Epithelial cell of esophagus (primary cell): Measurements from ENCODE around the gene UPK1A.
A peak's percentile ranks its signal among the peaks of the same experiment; 100 is the strongest.

ENCODE experiments used
- DNase-seq: peaks from one replicate; pipeline ENCODE4 v3.0.0; 2010; ENCODE audit warnings: low read depth
- H3K4me3 ChIP-seq: 2 replicates; pipeline ENCODE4 v1.5.1; 2011; ENCODE audit warnings: mild to moderate bottlenecking, low read length, control low read depth
- CTCF ChIP-seq: IDR thresholded peaks from 2 replicates; pipeline ENCODE4 v1.5.1; 2011; ENCODE audit warnings: low read depth, mild to moderate bottlenecking, low read length, control low read depth, inconsistent platforms; ENCODE audit not compliant: insufficient read depth; ENCODE audit errors: missing control alignments

The UPK1A gene

GRCh38 chr19:35718345-35719041 is 52.2 kb downstream of the UPK1A start:
- peak; percentile 35 for DNase-seq
- TF ChIP-seq CTCF: no peak

GRCh38 chr19:35719402-35720162 is 53.3 kb downstream of the UPK1A start:
- no peak for TF ChIP-seq CTCF
- DNase-seq: no peak
- peak overlapping the region; percentile 86 for H3K4me3 ChIP-seq

More at GRCh38 chr19:35718345-35719041, 52.2 kb downstream of the UPK1A start:
- peak overlapping the region; percentile 86 for H3K4me3 ChIP-seq

GRCh38 chr19:35720163-35720524 is 53.8 kb downstream of the UPK1A start:
- H3K4me3 ChIP-seq: no peak overlapping the region
- DNase-seq: no peak
- TF ChIP-seq CTCF: no peak

GRCh38 chr19:35720648-35721047 is 54.3 kb downstream of the UPK1A start:
- TF ChIP-seq CTCF: no peak
- no peak overlapping the region for H3K4me3 ChIP-seq
- no peak for DNase-seq

GRCh38 chr19:35721374-35721773 is 55.1 kb downstream of the UPK1A start:
- no peak overlapping the region for H3K4me3 ChIP-seq
- DNase-seq: no peak
- no peak for TF ChIP-seq CTCF

- no peak for DNase-seq
- H3K4me3 ChIP-seq: no peak overlapping the region
- no peak for TF ChIP-seq CTCF
These were observed 56.1 kb downstream of the UPK1A start for GRCh38 chr19:35722461-35722860.
